GM12865 (cell line): ENCODE data around the gene MRPL14.

Experiments used
- DNase-seq: peaks from one replicate; pipeline ENCODE4 v3.0.0; 2010; ENCODE audit warnings: low read depth
- H3K4me3 ChIP-seq: 2 replicates; pipeline ENCODE4 v1.5.1; 2011; ENCODE audit warnings: mild to moderate bottlenecking, low read depth, low read length, control low read depth
- CTCF ChIP-seq: IDR thresholded peaks from 2 replicates; pipeline ENCODE4 v1.5.1; 2011; ENCODE audit warnings: low read length, control low read depth, low read depth, inconsistent platforms; ENCODE audit not compliant: insufficient read depth; ENCODE audit errors: missing control alignments

MRPL14 gene

GRCh38 chr6:44156494-44157151 lies 29.4 kb upstream of the MRPL14 start:
- H3K4me3 ChIP-seq: no peak overlapping the region
- TF ChIP-seq CTCF: no peak
- DNase-seq: no peak

GRCh38 chr6:44154067-44154466 lies 26.8 kb upstream of the MRPL14 start:
- no peak for TF ChIP-seq CTCF
- no peak overlapping the region for H3K4me3 ChIP-seq
- no peak for DNase-seq

GRCh38 chr6:44152533-44152932 lies 25.3 kb upstream of the MRPL14 start:
- no peak for DNase-seq
- no peak for TF ChIP-seq CTCF
- H3K4me3 ChIP-seq: no peak overlapping the region

GRCh38 chr6:44152109-44152461 lies 24.8 kb upstream of the MRPL14 start:
- no peak for DNase-seq
- H3K4me3 ChIP-seq: no peak overlapping the region
- TF ChIP-seq CTCF: no peak

DNA sequence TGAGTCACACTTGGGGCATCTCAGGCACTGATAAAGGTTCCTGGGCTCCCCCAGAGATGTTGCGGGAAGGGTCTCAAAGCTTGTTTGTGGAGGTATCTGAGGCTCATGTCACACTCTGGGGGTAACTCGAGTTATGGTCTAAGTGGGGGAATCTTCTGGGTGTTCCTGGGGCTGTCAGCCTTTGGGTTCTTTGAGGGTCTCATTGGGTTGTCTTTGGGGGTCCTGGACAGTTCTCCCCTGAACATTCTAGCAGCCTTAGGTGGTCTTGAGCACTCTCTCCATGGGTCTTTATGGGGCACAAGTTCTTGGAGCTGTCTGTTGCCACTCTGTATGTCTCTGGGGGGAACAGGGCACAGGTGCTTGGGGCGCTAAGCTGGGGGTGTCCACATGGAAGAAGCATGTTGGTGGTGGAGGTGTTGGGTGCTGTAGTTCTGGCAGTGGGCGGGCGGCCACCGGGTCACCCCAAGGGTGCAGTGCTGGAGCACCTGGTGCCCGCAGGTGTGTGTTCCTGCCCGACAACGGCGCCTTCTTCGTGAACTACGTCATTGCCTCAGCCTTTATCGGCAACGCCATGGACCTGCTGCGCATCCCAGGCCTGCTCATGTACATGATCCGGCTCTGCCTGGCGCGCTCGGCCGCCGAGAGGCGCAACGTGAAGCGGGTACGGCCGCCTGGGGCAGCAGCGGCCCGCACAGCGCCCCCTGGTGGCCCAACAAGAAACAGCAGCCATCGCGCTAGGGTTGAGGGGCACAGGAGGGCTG lies 24.3 kb upstream of the MRPL14 start:
- DNase-seq: peak; percentile 84
- H3K4me3 ChIP-seq: no peak overlapping the region
- peak; percentile 99 for TF ChIP-seq CTCF

GRCh38 chr6:44150317-44150917 lies 23.2 kb upstream of the MRPL14 start:
- TF ChIP-seq CTCF: no peak
- DNase-seq: no peak
- H3K4me3 ChIP-seq: no peak overlapping the region
